Measurements from ENCODE around the gene COL18A1. TPM values are rescaled to one million over a fixed set of nuclear protein-coding genes. Genes with fewer than 3 reads are reported as not detected.

COL18A1 gene
- polyA plus RNA-seq, 1 donor (not counting 4 experiments of a cell fraction or from before 2014, with no cell fraction given), result 13.0 TPM

- Histone ChIP-seq H3K36me3 (ENCODE audit: control insufficient read depth in 2 of 2, extremely low read depth in 1 of 2, insufficient read depth in 2 of 2, low read length in 2 of 2) (peaks cover 0 to 9% of the 10 kb centered on the region in 2 experiments), H3K27ac (ENCODE audit: control insufficient read depth, insufficient read depth, low read length) (no peak overlapping the region), H3K9me1 (ENCODE audit: control insufficient read depth, extremely low read depth, insufficient read depth, low read length) (no peaks in the 10 kb centered on the region), H3K9me3 (ENCODE audit: control insufficient read depth, low read depth, low read length) (no peaks in the 10 kb centered on the region), H3K4me2 (ENCODE audit: control insufficient read depth, extremely low read depth, insufficient read depth, low read depth, low read length) (no peak overlapping the region), H2AFZ (ENCODE audit: control insufficient read depth, low read length) (no peak overlapping the region), H3K4me3 (ENCODE audit: control insufficient read depth in 2 of 3, extremely low read depth in 1 of 3, insufficient read depth in 2 of 3, low read depth in 1 of 3, low read length in 3 of 3) (no peak overlapping the region), H4K20me1 (ENCODE audit: control insufficient read depth, extremely low read depth, insufficient read depth, low read length) (no peaks in the 10 kb centered on the region), H3K4me1 (ENCODE audit: control insufficient read depth, extremely low read depth, insufficient read depth, low read length) (no peaks in the 10 kb centered on the region), H3K9ac (ENCODE audit: control insufficient read depth, extremely low read depth, insufficient read depth, low read length) (no peak overlapping the region), H3K27me3 (ENCODE audit: control insufficient read depth, extremely low read depth, insufficient read depth, low read length) (no peaks in the 10 kb centered on the region), H3K79me2 (ENCODE audit: control insufficient read depth, insufficient read depth, low read length) (no peaks in the 10 kb centered on the region)
- TF ChIP-seq CTCF (optimal IDR thresholded peaks at IDR 0.05 in 1 of 3, IDR thresholded peaks at IDR 0.05 in 1 of 3, conservative IDR thresholded peaks at IDR 0.05 in 1 of 3; ENCODE audit: extremely low read depth in 1 of 3, insufficient read depth in 2 of 3, low read length in 3 of 3), result no peak
- no peak for TF ChIP-seq EZH2 (IDR thresholded peaks at IDR 0.05; ENCODE audit: low read length)
- dilution Hi-C loops (cut with MboI; ENCODE audit: extremely low pct_ligation_motif_present, low sequenced_read_pairs), result no loop called here
- FAIRE-seq, result no peak
- DNase-seq (ENCODE audit: low read depth, low spot score), result no peak
Measured at GRCh38 chr21:45515241-45516061, 110.5 kb downstream of the COL18A1 start.

- no peaks in the 10 kb centered on the region for H3K9me3 ChIP-seq (ENCODE audit: control insufficient read depth, low read depth, low read length)
- no peak overlapping the region for H3K4me3 ChIP-seq (ENCODE audit: control insufficient read depth in 2 of 3, extremely low read depth in 1 of 3, insufficient read depth in 2 of 3, low read depth in 1 of 3, low read length in 3 of 3)
- H3K36me3 ChIP-seq (ENCODE audit: control insufficient read depth in 2 of 2, extremely low read depth in 1 of 2, insufficient read depth in 2 of 2, low read length in 2 of 2), result peaks cover 0 to 7% of the 10 kb centered on the region in 2 experiments
- H3K79me2 ChIP-seq (ENCODE audit: control insufficient read depth, insufficient read depth, low read length), result no peaks in the 10 kb centered on the region
- no peak for TF ChIP-seq EZH2 (IDR thresholded peaks at IDR 0.05; ENCODE audit: low read length)
- no peak for TF ChIP-seq CTCF (optimal IDR thresholded peaks at IDR 0.05 in 1 of 3, IDR thresholded peaks at IDR 0.05 in 1 of 3, conservative IDR thresholded peaks at IDR 0.05 in 1 of 3; ENCODE audit: extremely low read depth in 1 of 3, insufficient read depth in 2 of 3, low read length in 3 of 3)
- H3K9ac ChIP-seq (ENCODE audit: control insufficient read depth, extremely low read depth, insufficient read depth, low read length), result no peak overlapping the region
- H3K9me1 ChIP-seq (ENCODE audit: control insufficient read depth, extremely low read depth, insufficient read depth, low read length), result no peaks in the 10 kb centered on the region
- H3K4me1 ChIP-seq (ENCODE audit: control insufficient read depth, extremely low read depth, insufficient read depth, low read length), result no peaks in the 10 kb centered on the region
- no peak overlapping the region for H3K4me2 ChIP-seq (ENCODE audit: control insufficient read depth, extremely low read depth, insufficient read depth, low read depth, low read length)
- no peak overlapping the region for H2AFZ ChIP-seq (ENCODE audit: control insufficient read depth, low read length)
- DNase-seq (ENCODE audit: low read depth, low spot score), result no peak
- H3K27ac ChIP-seq (ENCODE audit: control insufficient read depth, insufficient read depth, low read length), result no peak overlapping the region
- H3K27me3 ChIP-seq (ENCODE audit: control insufficient read depth, extremely low read depth, insufficient read depth, low read length), result no peaks in the 10 kb centered on the region
- dilution Hi-C loops (cut with MboI; ENCODE audit: extremely low pct_ligation_motif_present, low sequenced_read_pairs), result no loop called here
- no peak for FAIRE-seq
- H4K20me1 ChIP-seq (ENCODE audit: control insufficient read depth, extremely low read depth, insufficient read depth, low read length), result no peaks in the 10 kb centered on the region
Measured at GRCh38 chr21:45516071-45516670, 111.2 kb downstream of the COL18A1 start.

All from keratinocyte (primary cell).